Prostate gland (tissue), 2 donors: ENCODE data around the gene PTCD1. TPM values are rescaled to one million over a fixed set of nuclear protein-coding genes. Genes with fewer than 3 reads are reported as not detected.

Experiments used
- DNase-seq: peaks from one replicate; pipeline ENCODE4 v3.0.0-alpha.2; 2019; ENCODE audit warnings: low spot score
- H3K27ac ChIP-seq, 2 donors: fragments of 200-600 bp; sonication (generic); 2 replicates each; pipeline ENCODE4 v1.5.1; 2017 to 2019
- H3K27me3 ChIP-seq: fragments of 200-600 bp; sonication (generic); replicated peaks from 2 replicates; pipeline ENCODE4 v1.5.1; 2019; ENCODE audit not compliant: insufficient read depth
- H3K36me3 ChIP-seq, 2 donors: fragments of 200-600 bp; sonication (generic); 1 replicate in 1 of 2; 2 replicates in 1 of 2; pipeline versions ENCODE4 v1.5.1 to v1.8.1; 2017 to 2019
- H3K4me1 ChIP-seq: fragments of 200-600 bp; sonication (generic); replicated peaks from 2 replicates; pipeline ENCODE4 v1.5.1; 2019
- H3K4me3 ChIP-seq, 2 donors: fragments of 200-600 bp; sonication (generic); 2 replicates each; pipeline ENCODE4 v1.5.1; 2017 to 2019
- H3K9me3 ChIP-seq: fragments of 200-600 bp; sonication (generic); 2 replicates; pipeline ENCODE4 v1.5.1; 2017
- CTCF ChIP-seq, 4 experiments: fragments of 200-600 bp in 2 of 4; fragments of 450-650 bp in 2 of 4; sonication (generic) in 2 of 4; IDR thresholded peaks; 1 replicate in 3 of 4; 2 replicates in 1 of 4; pipeline ENCODE4 v1.5.1; 2016 to 2019; ENCODE audit warnings: antibody characterized with exemption in 4 of 4, mild to moderate bottlenecking in 2 of 4, moderate library complexity in 2 of 4
- POLR2A ChIP-seq: fragments of 450-650 bp; IDR thresholded peaks from one replicate; pipeline ENCODE4 v1.6.1; 2016; ENCODE audit warnings: antibody characterized with exemption, mild to moderate bottlenecking
- POLR2AphosphoS5 ChIP-seq: sonication (generic); formaldehyde crosslinking; IDR thresholded peaks from one replicate; pipeline ENCODE4 v1.6.1; 2017; ENCODE audit warnings: antibody characterized with exemption
- WGBS: methylation state at CpG from one replicate; pipeline ENCODE4 v1.1.5; 2018; 5-methylcytosine and 5-hydroxymethylcytosine counted together
- intact Hi-C: fragments of 100-400 bp; cut with DNase I; formaldehyde crosslinking; loops from one replicate; pipeline ENCODE4 v1.14.2; 2022
- total RNA-seq, 2 donors: library from RNA; depleted of rRNA; stranded (reverse); fragments of >200 nt; gene quantifications; one replicate each; pipeline ENCODE4 v1.1.0, GENCODE V29; 2016

Gene PTCD1
- total RNA-seq, 2 donors from 2014 or later = 9.1 to 11.8 TPM

GRCh38 chr7:99465421-99465768, 26.8 kb upstream of the PTCD1 start:
- intact Hi-C loops = no loop called here
- 5% methylated on average over 9 of the region's 9 CpGs for WGBS
- no peak for DNase-seq
- TF ChIP-seq POLR2AphosphoS5 = no peak
- no peak for TF ChIP-seq CTCF (IDR thresholded peaks at IDR 0.05)
- TF ChIP-seq POLR2A = no peak
- no peaks in the 10 kb centered on the region for H3K27me3 ChIP-seq
- H3K9me3 ChIP-seq = no peaks in the 10 kb centered on the region
- no peaks in the 10 kb centered on the region for H3K36me3 ChIP-seq
- peak overlapping the region; percentile 85 to 89 for H3K27ac ChIP-seq
- peak overlapping the region; percentile 78 to 97 for H3K4me3 ChIP-seq
- peaks cover 12% of the 10 kb centered on the region for H3K4me1 ChIP-seq

GRCh38 chr7:99461221-99461620, 22.6 kb upstream of the PTCD1 start:
- TF ChIP-seq POLR2A = no peak
- peak overlapping the region; percentile 52 to 56 for H3K27ac ChIP-seq
- no peaks in the 10 kb centered on the region for H3K27me3 ChIP-seq
- no peak overlapping the region for H3K4me3 ChIP-seq
- 91% methylated on average over 2 of the region's 2 CpGs for WGBS
- peaks cover 0 to 25% of the 10 kb centered on the region in 2 donors for H3K36me3 ChIP-seq
- intact Hi-C loops = no loop called here
- H3K4me1 ChIP-seq = peaks cover 19% of the 10 kb centered on the region
- DNase-seq = no peak
- H3K9me3 ChIP-seq = no peaks in the 10 kb centered on the region

GRCh38 chr7:99460651-99461050, 22.1 kb upstream of the PTCD1 start:
- DNase-seq = peak; percentile 73
- Histone ChIP-seq H3K4me3 (no peak overlapping the region), H3K27ac (peak overlapping the region; percentile 52 to 56), H3K27me3 (no peaks in the 10 kb centered on the region), H3K36me3 (peaks cover 0 to 28% of the 10 kb centered on the region in 2 donors), H3K4me1 (peaks cover 19% of the 10 kb centered on the region), H3K9me3 (no peaks in the 10 kb centered on the region)
- intact Hi-C loops = no loop called here
- TF ChIP-seq POLR2AphosphoS5 = peak; percentile 59
- no peak for TF ChIP-seq POLR2A
- no peak for TF ChIP-seq CTCF (IDR thresholded peaks at IDR 0.05)
- 42% methylated on average over 11 of the region's 11 CpGs for WGBS

GRCh38 chr7:99459087-99459486, 20.5 kb upstream of the PTCD1 start:
- no peak for TF ChIP-seq POLR2AphosphoS5
- TF ChIP-seq POLR2A = no peak
- peak in 1 of 4 experiments; percentile 10 for TF ChIP-seq CTCF (IDR thresholded peaks at IDR 0.05)
- DNase-seq = no peak
- Histone ChIP-seq H3K4me3 (no peak overlapping the region), H3K4me1 (peaks cover 12% of the 10 kb centered on the region), H3K36me3 (peaks cover 0 to 28% of the 10 kb centered on the region in 2 donors), H3K27me3 (no peaks in the 10 kb centered on the region), H3K27ac (no peak overlapping the region), H3K9me3 (no peaks in the 10 kb centered on the region)
- WGBS = 95% methylated on average over 8 of the region's 8 CpGs
- intact Hi-C loops = no loop called here

GRCh38 chr7:99457650-99458493, 19.3 kb upstream of the PTCD1 start:
- WGBS = 81% methylated on average over 26 of the region's 26 CpGs
- Histone ChIP-seq H3K4me1 (peaks cover 9% of the 10 kb centered on the region), H3K27me3 (no peaks in the 10 kb centered on the region), H3K27ac (no peak overlapping the region), H3K36me3 (peaks cover 0 to 28% of the 10 kb centered on the region in 2 donors), H3K9me3 (no peaks in the 10 kb centered on the region), H3K4me3 (no peak overlapping the region)
- no peak for DNase-seq
- TF ChIP-seq POLR2AphosphoS5 (no peak), CTCF (IDR thresholded peaks at IDR 0.05) (no peak), POLR2A (no peak)
- intact Hi-C loops = no loop called here
